Karpas-422 (cell line): Measurements from ENCODE around the gene FUT6. TPM values are rescaled to one million over a fixed set of nuclear protein-coding genes. Genes with fewer than 3 reads are reported as not detected.
A peak's percentile ranks its signal among the peaks of the same experiment; 100 is the strongest.
"Not testable (repeated sequence)": the region's sequence is repeated elsewhere in the genome, so short reads cannot be mapped to it uniquely, and the experiment has no call there.

Experiments
- DNase-seq: peaks from one replicate; pipeline ENCODE4 v3.0.0-alpha.2; 2015
- H2AFZ ChIP-seq: fragments of 200-600 bp; sonication (generic); 2 replicates; pipeline ENCODE4 v1.6.1; 2014; ENCODE audit warnings: antibody characterized with exemption, low read length, mixed read lengths
- H3K27ac ChIP-seq: fragments of 200-600 bp; sonication (generic); 2 replicates; pipeline ENCODE4 v1.5.1; 2014; ENCODE audit warnings: mild to moderate bottlenecking, low read length, moderate library complexity
- H3K27me3 ChIP-seq: fragments of 200-600 bp; sonication (generic); 2 replicates; pipeline ENCODE4 v1.6.1; 2014; ENCODE audit warnings: low read length, mixed read lengths
- H3K36me3 ChIP-seq: fragments of 200-600 bp; sonication (generic); 2 replicates; pipeline ENCODE4 v1.6.1; 2014; ENCODE audit warnings: low read length, mixed read lengths; ENCODE audit not compliant: insufficient read depth
- H3K4me1 ChIP-seq: fragments of 200-600 bp; sonication (generic); 2 replicates; pipeline ENCODE4 v1.6.1; 2014; ENCODE audit warnings: mild to moderate bottlenecking, low read length, mixed read lengths
- H3K4me2 ChIP-seq: fragments of 200-600 bp; sonication (generic); 2 replicates; pipeline ENCODE4 v1.6.1; 2014; ENCODE audit warnings: low read length, low read depth, mild to moderate bottlenecking; ENCODE audit not compliant: poor library complexity, severe bottlenecking
- H3K4me3 ChIP-seq: fragments of 200-600 bp; sonication (generic); 2 replicates; pipeline ENCODE4 v1.5.1; 2014; ENCODE audit warnings: mild to moderate bottlenecking, antibody characterized with exemption, low read length, mixed read lengths
- H3K79me2 ChIP-seq: fragments of 200-600 bp; sonication (generic); 2 replicates; pipeline ENCODE4 v1.6.1; 2014; ENCODE audit warnings: mild to moderate bottlenecking, low read length, mixed read lengths
- H3K9ac ChIP-seq: fragments of 200-600 bp; sonication (generic); 2 replicates; pipeline ENCODE4 v1.6.0; 2014; ENCODE audit warnings: low read length
- H3K9me2 ChIP-seq: fragments of 200-600 bp; sonication (generic), shearing (Covaris generic); replicated peaks from 2 replicates; pipeline ENCODE4 v1.6.0; 2014; ENCODE audit warnings: mild to moderate bottlenecking, low read length, moderate library complexity; ENCODE audit not compliant: insufficient read depth
- H3K9me3 ChIP-seq: fragments of 300-700, 200-600 bp; sonication (generic); 2 replicates; pipeline ENCODE4 v1.6.1; 2014; ENCODE audit warnings: low read length, mixed read lengths
- H4K20me1 ChIP-seq: fragments of 200-600 bp; sonication (generic); 2 replicates; pipeline ENCODE4 v1.6.1; 2014; ENCODE audit warnings: mild to moderate bottlenecking, antibody characterized with exemption, low read length, low read depth; ENCODE audit not compliant: insufficient read depth
- total RNA-seq: library from RNA; depleted of rRNA; stranded (reverse); fragments of >200 nt; shearing (Covaris generic); gene quantifications from 2 replicates; pipeline ENCODE4 v1.2.3, GENCODE V29; 2014; ENCODE audit warnings: low replicate concordance

FUT6 gene
- total RNA-seq, 1 experiment from 2014 or later: not detected

DNA sequence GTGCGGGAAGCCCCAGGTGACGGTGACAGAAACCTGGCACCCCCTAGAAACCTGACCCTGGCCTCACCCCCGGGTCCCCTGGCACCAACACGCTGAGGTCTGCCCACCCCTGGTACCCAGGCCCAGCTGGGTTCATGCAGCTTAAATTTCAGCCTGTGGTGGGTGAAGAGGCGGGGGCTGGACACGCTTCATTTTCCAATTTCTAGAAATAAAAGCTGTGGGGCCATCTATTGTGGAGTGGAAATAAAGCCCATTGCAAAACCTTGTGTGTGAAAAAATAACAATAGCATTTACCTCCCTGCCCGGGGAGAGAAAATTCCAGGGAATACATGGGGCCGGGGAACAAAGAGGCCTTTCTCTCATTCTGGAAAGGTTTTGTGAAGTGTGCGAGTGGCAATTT is 38.4 kb upstream of the FUT6 start:
- Histone ChIP-seq H3K4me2 (no peak overlapping the region), H3K79me2 (no peaks in the 10 kb centered on the region)

DNA sequence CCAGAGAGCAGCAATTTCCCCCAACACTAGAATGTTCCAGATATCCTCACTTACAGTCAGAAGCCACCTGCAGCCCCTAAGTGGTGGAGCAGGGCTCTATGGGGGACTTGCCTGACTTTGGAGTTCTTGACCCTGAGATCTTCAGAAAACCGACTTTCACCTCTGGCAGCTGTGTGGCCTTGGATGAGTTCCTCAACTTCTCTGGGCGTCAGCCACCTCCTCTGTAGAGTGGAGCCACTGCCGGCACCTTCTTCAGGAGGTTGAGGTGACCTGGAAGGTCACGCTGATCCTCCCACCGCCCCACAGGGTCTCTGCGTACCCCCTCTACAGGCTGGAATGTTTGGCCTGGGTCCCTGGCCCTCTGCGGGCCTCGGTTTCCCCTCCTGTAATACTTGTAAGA is 37.9 kb upstream of the FUT6 start:
- DNase-seq: peak; percentile 32
- H3K79me2 ChIP-seq: no peaks in the 10 kb centered on the region
- no peak overlapping the region for H3K27ac ChIP-seq
- no peaks in the 10 kb centered on the region for H3K27me3 ChIP-seq
- no peak overlapping the region for H3K9ac ChIP-seq
- no peaks in the 10 kb centered on the region for H3K36me3 ChIP-seq
- no peaks in the 10 kb centered on the region for H3K9me2 ChIP-seq
- no peak overlapping the region for H3K4me3 ChIP-seq
- H3K4me1 ChIP-seq: no peaks in the 10 kb centered on the region
- no peak overlapping the region for H2AFZ ChIP-seq
- no peaks in the 10 kb centered on the region for H4K20me1 ChIP-seq
- H3K4me2 ChIP-seq: no peak overlapping the region
- H3K9me3 ChIP-seq: no peaks in the 10 kb centered on the region

More for the DNA sequence above, 38.4 kb upstream of the FUT6 start:
- no peaks in the 10 kb centered on the region for H3K9me3 ChIP-seq
- H3K4me3 ChIP-seq: no peak overlapping the region
- H3K4me1 ChIP-seq: no peaks in the 10 kb centered on the region
- H3K27me3 ChIP-seq: no peaks in the 10 kb centered on the region
- no peak overlapping the region for H3K9ac ChIP-seq
- no peak for DNase-seq
- no peak overlapping the region for H3K27ac ChIP-seq
- H2AFZ ChIP-seq: no peak overlapping the region
- H3K9me2 ChIP-seq: no peaks in the 10 kb centered on the region
- H3K36me3 ChIP-seq: no peaks in the 10 kb centered on the region
- H4K20me1 ChIP-seq: no peaks in the 10 kb centered on the region

DNA sequence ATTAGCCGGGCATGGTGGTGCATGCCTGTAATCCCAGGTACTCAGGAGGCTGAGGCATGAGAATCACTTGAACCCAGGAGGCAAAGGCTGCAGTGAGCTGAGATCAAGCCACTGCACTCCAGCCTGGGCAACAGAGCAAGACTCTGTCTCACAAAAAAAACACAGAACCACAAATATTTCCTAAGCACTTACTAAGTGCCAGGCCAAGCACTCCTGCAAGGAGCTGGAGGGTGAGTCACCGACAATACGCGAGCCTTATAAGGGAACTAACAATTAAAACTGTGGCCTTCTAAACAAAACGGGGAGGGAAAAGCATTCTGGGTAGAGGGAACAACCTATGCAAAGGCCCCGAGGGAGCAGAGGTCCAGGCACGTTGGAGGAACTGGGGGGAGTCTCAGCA is 35.0 kb upstream of the FUT6 start:
- H4K20me1 ChIP-seq, H3K9ac ChIP-seq, H3K4me3 ChIP-seq, H3K79me2 ChIP-seq, H3K36me3 ChIP-seq, H3K27me3 ChIP-seq, H3K27ac ChIP-seq, H2AFZ ChIP-seq, H3K4me1 ChIP-seq, H3K4me2 ChIP-seq, DNase-seq, H3K9me2 ChIP-seq, H3K9me3 ChIP-seq: not testable (repeated sequence)

DNA sequence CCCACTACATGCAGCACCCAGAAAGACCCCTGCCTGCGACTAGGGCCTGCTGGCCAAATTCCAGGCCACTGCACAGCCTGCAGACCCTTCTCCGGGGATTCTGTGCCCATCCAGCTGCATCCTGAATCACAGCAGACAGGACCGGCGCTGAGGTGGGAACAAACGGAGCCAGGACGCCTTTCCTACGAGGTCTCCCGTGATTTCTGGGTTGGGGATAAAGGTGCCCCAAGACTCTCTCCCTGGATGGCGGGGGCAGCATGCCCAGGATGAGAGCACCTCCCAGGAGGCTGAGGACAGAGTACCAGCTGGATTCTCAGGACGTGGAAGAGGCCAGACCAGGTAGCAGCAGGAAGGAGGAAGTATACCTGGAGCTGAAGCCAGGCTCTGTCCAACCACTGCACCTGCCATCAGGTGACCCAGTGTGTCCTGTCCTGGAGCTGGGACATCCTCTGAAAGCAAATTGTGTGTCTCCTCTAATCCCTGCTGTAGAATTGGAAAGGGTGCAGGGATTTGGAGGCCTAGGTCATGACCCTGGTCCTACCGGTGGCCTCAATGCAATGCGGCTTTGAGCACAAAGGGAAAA is 34.2 kb upstream of the FUT6 start:
- DNase-seq: peak; percentile 2
- Histone ChIP-seq H3K9ac (no peak overlapping the region), H3K9me3 (no peaks in the 10 kb centered on the region), H3K36me3 (no peaks in the 10 kb centered on the region), H3K9me2 (no peaks in the 10 kb centered on the region), H3K27me3 (no peaks in the 10 kb centered on the region), H3K4me2 (no peak overlapping the region), H2AFZ (no peak overlapping the region), H4K20me1 (no peaks in the 10 kb centered on the region), H3K4me1 (no peaks in the 10 kb centered on the region), H3K79me2 (no peaks in the 10 kb centered on the region), H3K27ac (no peak overlapping the region), H3K4me3 (no peak overlapping the region)

DNA sequence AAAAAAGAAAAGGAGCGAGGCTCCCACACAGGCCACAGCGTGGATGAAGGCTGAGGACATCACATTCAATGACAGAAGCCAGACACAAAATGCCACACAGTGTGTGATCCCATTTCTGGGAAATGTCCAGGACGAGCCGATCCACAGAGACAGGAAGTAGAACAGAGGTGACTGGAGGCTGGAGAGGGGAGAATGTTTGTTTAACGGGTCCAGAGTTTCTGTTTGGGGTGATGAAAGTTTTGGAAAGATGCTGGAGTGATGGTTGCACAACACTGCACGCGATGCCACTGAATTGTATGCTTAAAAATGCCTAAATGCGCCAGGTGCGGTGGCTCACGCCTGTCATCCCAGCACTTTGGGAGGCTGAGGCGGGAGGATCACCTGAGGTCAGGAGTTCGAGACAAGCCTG is 31.5 kb upstream of the FUT6 start:
- no peaks in the 10 kb centered on the region for H3K4me1 ChIP-seq
- no peaks in the 10 kb centered on the region for H3K79me2 ChIP-seq
- H3K4me3 ChIP-seq: no peak overlapping the region
- H3K4me2 ChIP-seq: no peak overlapping the region
- H3K9me2 ChIP-seq: no peaks in the 10 kb centered on the region
- no peaks in the 10 kb centered on the region for H4K20me1 ChIP-seq
- no peaks in the 10 kb centered on the region for H3K36me3 ChIP-seq
- H3K9me3 ChIP-seq: no peaks in the 10 kb centered on the region
- H3K9ac ChIP-seq: no peak overlapping the region
- no peak for DNase-seq
- H3K27me3 ChIP-seq: no peaks in the 10 kb centered on the region
- H2AFZ ChIP-seq: no peak overlapping the region
- H3K27ac ChIP-seq: no peak overlapping the region

DNA sequence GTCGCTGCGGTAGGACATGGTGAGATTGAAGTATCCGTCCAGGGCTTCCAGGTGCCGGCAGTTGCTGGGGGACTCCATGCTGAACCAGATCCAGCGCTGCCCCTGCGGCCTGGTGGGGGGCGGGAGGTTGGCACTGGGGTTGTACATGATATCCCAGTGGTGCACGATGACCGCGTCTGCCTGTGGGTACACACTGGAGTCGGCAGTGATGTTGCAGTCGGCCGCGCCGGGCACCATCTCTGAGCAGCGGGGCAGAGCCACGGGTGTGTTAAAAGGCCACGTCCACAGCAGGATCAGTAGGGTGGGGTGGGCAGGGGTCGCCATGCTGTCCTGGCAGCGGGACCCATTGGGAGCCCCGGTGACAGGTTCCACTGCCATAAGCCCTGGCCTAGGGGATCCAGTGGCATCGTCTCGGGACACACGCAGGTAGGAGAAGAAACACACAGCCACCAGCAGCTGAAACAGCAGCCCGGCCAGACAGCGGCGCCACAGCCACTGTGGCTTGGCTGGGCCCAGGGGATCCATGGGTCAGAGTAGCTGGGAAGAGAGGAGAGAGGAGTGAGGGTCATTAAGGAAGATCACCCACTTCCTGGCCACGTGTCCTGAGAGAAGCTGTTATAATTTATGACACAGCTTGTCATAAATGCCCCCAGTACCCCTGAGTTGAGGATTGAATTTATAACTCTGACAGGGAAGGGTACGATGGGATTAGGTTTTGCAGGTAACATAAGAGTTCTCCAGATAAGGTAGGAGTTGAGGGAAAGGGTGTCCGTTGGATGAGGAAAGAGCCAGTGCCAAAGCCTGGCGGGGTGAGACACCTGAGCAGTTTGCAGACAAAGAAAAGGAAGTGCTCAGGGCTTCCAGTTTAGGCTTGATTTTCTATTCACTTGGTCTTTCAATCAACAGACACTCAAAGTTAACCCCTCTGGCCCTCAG is 28.0 kb upstream of the FUT6 start:
- Histone ChIP-seq H3K9me3 (no peaks in the 10 kb centered on the region), H3K4me1 (no peaks in the 10 kb centered on the region), H3K36me3 (no peaks in the 10 kb centered on the region), H4K20me1 (no peaks in the 10 kb centered on the region), H3K9me2 (no peaks in the 10 kb centered on the region), H3K27me3 (no peaks in the 10 kb centered on the region), H3K9ac (no peak overlapping the region), H2AFZ (no peak overlapping the region), H3K4me3 (no peak overlapping the region), H3K27ac (no peak overlapping the region), H3K4me2 (no peak overlapping the region), H3K79me2 (no peaks in the 10 kb centered on the region)
- DNase-seq: no peak

DNA sequence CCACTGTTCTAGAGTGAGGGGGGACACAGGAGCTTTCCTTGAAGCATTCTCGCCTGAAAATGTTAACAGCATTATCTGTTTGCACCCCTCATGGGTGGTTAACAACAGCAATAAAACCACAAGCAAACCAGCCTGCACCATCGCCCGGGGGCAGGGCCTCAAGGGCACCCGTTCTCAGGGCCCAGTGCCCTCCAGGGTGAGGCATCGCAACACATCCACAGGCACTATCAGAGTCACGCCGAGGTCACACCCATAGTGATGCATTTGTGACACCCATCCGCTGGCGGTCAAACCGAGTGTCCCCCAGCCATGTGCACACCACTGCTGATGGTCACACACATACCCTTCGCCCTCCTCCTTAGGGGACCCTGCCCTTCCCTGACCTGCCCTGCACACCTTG is 26.3 kb upstream of the FUT6 start:
- Histone ChIP-seq H3K27me3 (no peaks in the 10 kb centered on the region), H2AFZ (no peak overlapping the region), H3K4me2 (no peak overlapping the region), H3K79me2 (no peaks in the 10 kb centered on the region), H3K27ac (no peak overlapping the region), H3K9me3 (no peaks in the 10 kb centered on the region), H3K9ac (no peak overlapping the region), H3K4me3 (no peak overlapping the region), H3K9me2 (no peaks in the 10 kb centered on the region), H3K36me3 (no peaks in the 10 kb centered on the region), H3K4me1 (no peaks in the 10 kb centered on the region), H4K20me1 (no peaks in the 10 kb centered on the region)
- DNase-seq: no peak

DNA sequence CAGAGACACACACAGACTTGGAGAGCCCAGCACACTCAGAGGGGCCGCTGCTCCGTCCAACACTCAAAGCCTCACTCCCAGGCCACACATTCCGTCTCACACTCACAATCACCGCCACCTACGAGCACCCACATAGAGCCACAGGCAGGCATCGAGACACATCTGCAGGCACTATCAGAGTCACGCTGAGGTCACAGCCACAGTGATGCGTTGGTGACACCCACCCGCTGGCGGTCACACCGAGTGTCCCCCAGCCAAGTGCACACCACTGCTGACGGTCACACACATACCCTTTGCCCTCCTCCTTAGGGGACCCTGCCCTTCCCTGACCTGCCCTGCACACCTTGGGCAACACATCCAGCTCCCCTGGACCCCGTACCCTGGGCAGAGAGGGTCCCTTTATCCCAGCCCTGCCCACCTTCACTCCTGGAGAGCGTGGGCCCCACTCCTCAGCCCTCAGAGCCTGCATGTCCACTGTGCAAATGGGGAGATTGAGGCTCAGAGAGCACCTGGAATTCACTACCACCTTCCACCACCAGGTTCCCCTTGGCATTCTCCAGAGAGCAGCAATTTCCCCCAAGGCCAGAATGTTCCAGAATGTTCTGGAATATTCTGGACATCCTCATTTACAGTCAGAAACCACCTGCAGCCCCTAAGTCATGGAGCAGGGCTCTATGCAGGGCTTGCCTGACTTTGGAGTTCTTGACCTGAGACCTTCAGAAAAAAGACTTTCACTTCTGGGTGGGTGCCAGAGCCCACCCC is 25.4 kb upstream of the FUT6 start:
- H3K4me2 ChIP-seq: no peak overlapping the region
- DNase-seq: no peak
- H3K9me2 ChIP-seq: no peaks in the 10 kb centered on the region
- H4K20me1 ChIP-seq: no peaks in the 10 kb centered on the region
- H3K4me1 ChIP-seq: no peaks in the 10 kb centered on the region
- H3K27ac ChIP-seq: no peak overlapping the region
- H3K27me3 ChIP-seq: no peaks in the 10 kb centered on the region
- H3K9ac ChIP-seq: no peak overlapping the region
- H3K36me3 ChIP-seq: no peaks in the 10 kb centered on the region
- no peak overlapping the region for H3K4me3 ChIP-seq
- H3K9me3 ChIP-seq: no peaks in the 10 kb centered on the region
- H2AFZ ChIP-seq: no peak overlapping the region
- no peaks in the 10 kb centered on the region for H3K79me2 ChIP-seq
